C4-2B (cell line): ENCODE data around the gene RIGI.

Experiments used
- ZFX ChIP-seq: fragments of 450-650 bp; IDR thresholded peaks from 2 replicates; pipeline ENCODE4 v1.6.1; 2017
- TF ChIP-seq, protein P1 (sequence below): fragments of 450-650 bp; conservative IDR thresholded peaks from 2 replicates; pipeline ENCODE4 v1.5.1; 2017; ENCODE audit warnings: mild to moderate bottlenecking

DNA sequence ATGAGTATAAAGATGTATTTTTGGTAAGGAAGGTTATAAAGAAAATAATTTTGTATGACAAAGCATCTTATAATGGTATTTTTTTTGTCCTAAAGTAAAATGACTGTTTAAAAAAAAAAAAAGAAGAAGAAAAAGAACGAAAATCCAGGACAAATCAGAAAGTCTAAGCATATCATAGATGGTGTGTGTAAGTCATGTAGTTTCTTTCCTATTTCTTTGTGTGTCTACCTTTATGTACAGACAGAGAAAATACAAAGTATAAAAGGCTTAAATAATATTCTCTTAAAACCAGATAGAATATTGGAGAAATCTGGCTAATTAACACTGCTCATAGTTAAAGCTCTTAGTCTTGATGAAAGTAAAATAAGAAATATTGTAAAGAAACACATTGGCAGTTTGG lies 7.7 kb downstream of the RIGI start:
- TF ChIP-seq, protein P1, sequence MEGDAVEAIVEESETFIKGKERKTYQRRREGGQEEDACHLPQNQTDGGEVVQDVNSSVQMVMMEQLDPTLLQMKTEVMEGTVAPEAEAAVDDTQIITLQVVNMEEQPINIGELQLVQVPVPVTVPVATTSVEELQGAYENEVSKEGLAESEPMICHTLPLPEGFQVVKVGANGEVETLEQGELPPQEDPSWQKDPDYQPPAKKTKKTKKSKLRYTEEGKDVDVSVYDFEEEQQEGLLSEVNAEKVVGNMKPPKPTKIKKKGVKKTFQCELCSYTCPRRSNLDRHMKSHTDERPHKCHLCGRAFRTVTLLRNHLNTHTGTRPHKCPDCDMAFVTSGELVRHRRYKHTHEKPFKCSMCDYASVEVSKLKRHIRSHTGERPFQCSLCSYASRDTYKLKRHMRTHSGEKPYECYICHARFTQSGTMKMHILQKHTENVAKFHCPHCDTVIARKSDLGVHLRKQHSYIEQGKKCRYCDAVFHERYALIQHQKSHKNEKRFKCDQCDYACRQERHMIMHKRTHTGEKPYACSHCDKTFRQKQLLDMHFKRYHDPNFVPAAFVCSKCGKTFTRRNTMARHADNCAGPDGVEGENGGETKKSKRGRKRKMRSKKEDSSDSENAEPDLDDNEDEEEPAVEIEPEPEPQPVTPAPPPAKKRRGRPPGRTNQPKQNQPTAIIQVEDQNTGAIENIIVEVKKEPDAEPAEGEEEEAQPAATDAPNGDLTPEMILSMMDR = no peak
- TF ChIP-seq ZFX = no peak
